ENCODE measurements around the gene CAPZA1. TPM values are rescaled to one million over a fixed set of nuclear protein-coding genes. Genes with fewer than 3 reads are reported as not detected.
A peak's percentile ranks its signal among the peaks of the same experiment; 100 is the strongest.

CAPZA1 gene
- polyA plus RNA-seq, 1 donor from 2014 or later, result 82.2 TPM

DNA sequence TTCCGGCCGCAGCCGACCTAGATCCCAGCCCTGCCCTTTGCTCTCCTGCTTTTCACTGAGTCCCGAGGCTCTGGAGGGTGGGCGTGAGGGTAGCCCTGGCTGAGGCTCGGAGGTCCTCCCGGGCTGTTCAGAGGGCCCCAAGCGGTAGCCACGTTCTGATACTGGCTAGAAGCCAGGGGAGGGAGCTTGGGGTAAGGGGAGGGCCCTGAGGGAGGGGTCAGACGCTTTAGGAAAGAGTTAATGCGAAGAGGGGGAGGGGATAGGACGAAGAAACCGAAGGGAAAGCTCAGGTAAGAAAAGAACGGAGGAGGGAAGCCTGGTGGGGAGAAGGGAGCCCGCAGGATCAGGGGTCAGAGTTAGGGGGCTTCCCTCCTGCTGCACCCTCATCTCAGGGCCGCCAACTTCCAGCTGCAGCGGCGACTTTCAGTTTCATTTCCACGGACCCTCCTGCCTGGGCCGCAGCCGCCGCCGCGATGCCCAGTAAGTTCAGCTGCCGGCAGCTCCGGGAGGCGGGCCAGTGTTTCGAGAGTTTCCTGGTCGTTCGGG is 54.9 kb downstream of the CAPZA1 start, which contains the start of gene MOV10:
TSS of gene MOV10 (plus strand) at position 220 of the 546 bp plus-strand sequence. CDS start at position 474, 254 bp downstream.
- no peaks in the 10 kb centered on the region for H4K20me1 ChIP-seq (ENCODE audit: insufficient read depth)
- no peaks in the 10 kb centered on the region for H3K79me2 ChIP-seq (replicated peaks; ENCODE audit: insufficient read depth, low read length)
- no peaks in the 10 kb centered on the region for H3K27me3 ChIP-seq (ENCODE audit: insufficient read depth, low read depth, low read length)
- H2AFZ ChIP-seq (ENCODE audit: low read depth, low read length), result peak within 1 kb of the TSS; percentile 11
- peaks cover 5% of the 10 kb centered on the region for H3K36me3 ChIP-seq (ENCODE audit: insufficient read depth, low read length)
- peak within 1 kb of the TSS; percentile 52 for H3K4me2 ChIP-seq (ENCODE audit: low read length)
- H3K9me3 ChIP-seq (ENCODE audit: low read length), result no peaks in the 10 kb centered on the region
- H3F3A ChIP-seq (ENCODE audit: insufficient read depth, low read length, poor library complexity, severe bottlenecking), result no peaks in the 10 kb centered on the region
- no peak within 1 kb of the TSS for H3K27ac ChIP-seq (ENCODE audit: low read length)
- H3K4me3 ChIP-seq (ENCODE audit: low read length), result peak within 1 kb of the TSS; percentile 74
- no peaks in the 10 kb centered on the region for H3K9me2 ChIP-seq (ENCODE audit: insufficient read depth, low read length)
- TF ChIP-seq EP300 (conservative IDR thresholded peaks at IDR 0.05; ENCODE audit: poor library complexity, severe bottlenecking) (no peak), TAF1 (IDR thresholded peaks at IDR 0.05; ENCODE audit: low read depth) (peak; percentile 19)
- H3K9ac ChIP-seq (ENCODE audit: low read length), result peak within 1 kb of the TSS; percentile 61

DNA sequence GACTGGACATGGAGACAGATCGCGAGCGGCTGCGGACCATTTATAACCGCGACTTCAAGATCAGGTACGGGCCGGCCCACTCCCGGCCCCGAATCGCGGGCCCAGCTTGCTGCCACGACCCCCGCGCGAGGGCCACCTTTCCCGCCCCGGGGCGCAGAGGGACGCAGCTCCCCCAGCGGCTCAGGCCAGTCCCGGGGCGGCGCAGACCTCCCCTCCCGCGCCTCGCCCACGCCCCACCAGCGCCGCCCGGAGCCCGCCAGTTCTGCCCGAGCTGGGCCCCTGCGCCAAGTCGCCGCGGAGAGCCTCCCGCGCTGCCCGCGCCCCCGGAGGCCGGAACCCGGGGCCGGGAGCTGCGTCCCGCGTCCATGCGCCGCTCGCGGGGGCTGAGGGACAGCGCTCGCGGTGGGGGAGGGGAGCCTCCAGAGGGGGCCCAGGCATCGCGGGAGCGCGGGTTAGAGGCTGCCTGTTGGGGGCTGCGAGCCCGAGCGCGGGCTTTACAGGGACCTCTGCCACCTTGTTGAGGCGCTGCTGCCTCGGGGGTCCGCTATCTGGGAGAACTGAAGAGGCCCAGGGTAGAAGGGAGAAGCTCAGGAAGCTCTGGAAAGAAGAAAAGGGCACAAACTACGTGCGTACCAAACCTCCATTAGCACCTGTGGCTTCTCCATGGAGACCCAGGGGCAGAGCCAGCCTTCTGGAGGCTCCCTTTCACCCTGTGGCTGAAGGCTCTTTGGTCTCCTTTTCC is 55.5 kb downstream of the CAPZA1 start:
- peak; percentile 39 for TF ChIP-seq MXI1 (conservative IDR thresholded peaks at IDR 0.05; ENCODE audit: poor library complexity, severe bottlenecking)
- no peak for TF ChIP-seq TAF1 (IDR thresholded peaks at IDR 0.05; ENCODE audit: low read depth)
- TF ChIP-seq, protein P1, sequence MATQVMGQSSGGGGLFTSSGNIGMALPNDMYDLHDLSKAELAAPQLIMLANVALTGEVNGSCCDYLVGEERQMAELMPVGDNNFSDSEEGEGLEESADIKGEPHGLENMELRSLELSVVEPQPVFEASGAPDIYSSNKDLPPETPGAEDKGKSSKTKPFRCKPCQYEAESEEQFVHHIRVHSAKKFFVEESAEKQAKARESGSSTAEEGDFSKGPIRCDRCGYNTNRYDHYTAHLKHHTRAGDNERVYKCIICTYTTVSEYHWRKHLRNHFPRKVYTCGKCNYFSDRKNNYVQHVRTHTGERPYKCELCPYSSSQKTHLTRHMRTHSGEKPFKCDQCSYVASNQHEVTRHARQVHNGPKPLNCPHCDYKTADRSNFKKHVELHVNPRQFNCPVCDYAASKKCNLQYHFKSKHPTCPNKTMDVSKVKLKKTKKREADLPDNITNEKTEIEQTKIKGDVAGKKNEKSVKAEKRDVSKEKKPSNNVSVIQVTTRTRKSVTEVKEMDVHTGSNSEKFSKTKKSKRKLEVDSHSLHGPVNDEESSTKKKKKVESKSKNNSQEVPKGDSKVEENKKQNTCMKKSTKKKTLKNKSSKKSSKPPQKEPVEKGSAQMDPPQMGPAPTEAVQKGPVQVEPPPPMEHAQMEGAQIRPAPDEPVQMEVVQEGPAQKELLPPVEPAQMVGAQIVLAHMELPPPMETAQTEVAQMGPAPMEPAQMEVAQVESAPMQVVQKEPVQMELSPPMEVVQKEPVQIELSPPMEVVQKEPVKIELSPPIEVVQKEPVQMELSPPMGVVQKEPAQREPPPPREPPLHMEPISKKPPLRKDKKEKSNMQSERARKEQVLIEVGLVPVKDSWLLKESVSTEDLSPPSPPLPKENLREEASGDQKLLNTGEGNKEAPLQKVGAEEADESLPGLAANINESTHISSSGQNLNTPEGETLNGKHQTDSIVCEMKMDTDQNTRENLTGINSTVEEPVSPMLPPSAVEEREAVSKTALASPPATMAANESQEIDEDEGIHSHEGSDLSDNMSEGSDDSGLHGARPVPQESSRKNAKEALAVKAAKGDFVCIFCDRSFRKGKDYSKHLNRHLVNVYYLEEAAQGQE (IDR thresholded peaks at IDR 0.05; ENCODE audit: borderline replicate concordance), result no peak
- no peak for TF ChIP-seq POLR2AphosphoS5 (IDR thresholded peaks at IDR 0.05)
- no peak for TF ChIP-seq EP300 (conservative IDR thresholded peaks at IDR 0.05; ENCODE audit: poor library complexity, severe bottlenecking)
- peak; percentile 12 for TF ChIP-seq SMC3 (conservative IDR thresholded peaks at IDR 0.05; ENCODE audit: poor library complexity)
- TF ChIP-seq EZH2 (IDR thresholded peaks at IDR 0.05; ENCODE audit: borderline replicate concordance, insufficient read depth, low read length, poor library complexity, severe bottlenecking), result no peak
- TF ChIP-seq RAD21 (conservative IDR thresholded peaks at IDR 0.05), result no peak
- TF ChIP-seq, protein P2, sequence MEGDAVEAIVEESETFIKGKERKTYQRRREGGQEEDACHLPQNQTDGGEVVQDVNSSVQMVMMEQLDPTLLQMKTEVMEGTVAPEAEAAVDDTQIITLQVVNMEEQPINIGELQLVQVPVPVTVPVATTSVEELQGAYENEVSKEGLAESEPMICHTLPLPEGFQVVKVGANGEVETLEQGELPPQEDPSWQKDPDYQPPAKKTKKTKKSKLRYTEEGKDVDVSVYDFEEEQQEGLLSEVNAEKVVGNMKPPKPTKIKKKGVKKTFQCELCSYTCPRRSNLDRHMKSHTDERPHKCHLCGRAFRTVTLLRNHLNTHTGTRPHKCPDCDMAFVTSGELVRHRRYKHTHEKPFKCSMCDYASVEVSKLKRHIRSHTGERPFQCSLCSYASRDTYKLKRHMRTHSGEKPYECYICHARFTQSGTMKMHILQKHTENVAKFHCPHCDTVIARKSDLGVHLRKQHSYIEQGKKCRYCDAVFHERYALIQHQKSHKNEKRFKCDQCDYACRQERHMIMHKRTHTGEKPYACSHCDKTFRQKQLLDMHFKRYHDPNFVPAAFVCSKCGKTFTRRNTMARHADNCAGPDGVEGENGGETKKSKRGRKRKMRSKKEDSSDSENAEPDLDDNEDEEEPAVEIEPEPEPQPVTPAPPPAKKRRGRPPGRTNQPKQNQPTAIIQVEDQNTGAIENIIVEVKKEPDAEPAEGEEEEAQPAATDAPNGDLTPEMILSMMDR (IDR thresholded peaks at IDR 0.05; ENCODE audit: poor library complexity, severe bottlenecking), result peak; percentile 33
- Histone ChIP-seq H3K9me3 (ENCODE audit: low read length) (no peaks in the 10 kb centered on the region), H3K27me3 (ENCODE audit: insufficient read depth, low read depth, low read length) (no peaks in the 10 kb centered on the region), H3K79me2 (replicated peaks; ENCODE audit: insufficient read depth, low read length) (no peaks in the 10 kb centered on the region), H3F3A (ENCODE audit: insufficient read depth, low read length, poor library complexity, severe bottlenecking) (no peaks in the 10 kb centered on the region), H2AFZ (ENCODE audit: low read depth, low read length) (peak overlapping the region; percentile 11), H3K9me2 (ENCODE audit: insufficient read depth, low read length) (no peaks in the 10 kb centered on the region), H3K4me2 (ENCODE audit: low read length) (peak overlapping the region; percentile 52), H3K4me3 (ENCODE audit: low read length) (peak overlapping the region; percentile 74), H4K20me1 (ENCODE audit: insufficient read depth) (no peaks in the 10 kb centered on the region), H3K36me3 (ENCODE audit: insufficient read depth, low read length) (peaks cover 5% of the 10 kb centered on the region), H3K9ac (ENCODE audit: low read length) (peak overlapping the region; percentile 61), H3K27ac (ENCODE audit: low read length) (no peak overlapping the region)

All from neural cell (in vitro differentiated cells).